H9 (cell line): ENCODE measurements around the gene DPF3. TPM values are rescaled to one million over a fixed set of nuclear protein-coding genes. Genes with fewer than 3 reads are reported as not detected.

ENCODE experiments used
- DNase-seq: peaks from one replicate; pipeline ENCODE4 v3.0.0-alpha.2; 2017
- H2AFZ ChIP-seq: one replicate; pipeline ENCODE4 v1.6.1; 2013; ENCODE audit warnings: mild to moderate bottlenecking, low read length, control low read depth, moderate library complexity
- H2AK5ac ChIP-seq: 2 replicates; pipeline ENCODE4 v1.6.1; 2013; ENCODE audit warnings: low read length, control low read depth, mixed read lengths; ENCODE audit not compliant: insufficient read length
- H2BK120ac ChIP-seq: one replicate; pipeline ENCODE4 v1.6.1; 2013; ENCODE audit warnings: low read depth, mild to moderate bottlenecking, low read length, control low read depth, inconsistent platforms; ENCODE audit not compliant: poor library complexity, severe bottlenecking
- H2BK12ac ChIP-seq: 2 replicates; pipeline ENCODE4 v1.6.1; 2013; ENCODE audit warnings: low read length, control low read depth, mixed read lengths, low read depth; ENCODE audit not compliant: insufficient read length
- H2BK15ac ChIP-seq: 2 replicates; pipeline ENCODE4 v1.6.1; 2013; ENCODE audit warnings: low read depth, low read length, control low read depth
- H2BK20ac ChIP-seq: one replicate; pipeline ENCODE4 v1.6.1; 2013; ENCODE audit warnings: low read depth, mild to moderate bottlenecking, low read length, control low read depth, inconsistent platforms; ENCODE audit not compliant: poor library complexity, severe bottlenecking
- H2BK5ac ChIP-seq: 2 replicates; pipeline ENCODE4 v1.6.1; 2013; ENCODE audit warnings: low read length, control low read depth, mixed read lengths; ENCODE audit not compliant: insufficient read length
- H3K14ac ChIP-seq: 2 replicates; pipeline ENCODE4 v1.6.1; 2013; ENCODE audit warnings: low read length, control low read depth; ENCODE audit not compliant: insufficient read depth
- H3K18ac ChIP-seq: 2 replicates; pipeline ENCODE4 v1.6.1; 2013; ENCODE audit warnings: low read depth, mild to moderate bottlenecking, mixed read lengths, low read length, control low read depth; ENCODE audit not compliant: insufficient read length
- H3K23ac ChIP-seq: 2 replicates; pipeline ENCODE4 v1.6.1; 2013; ENCODE audit warnings: low read length, control low read depth, mixed read lengths, low read depth; ENCODE audit not compliant: insufficient read length
- H3K23me2 ChIP-seq: 2 replicates; pipeline ENCODE4 v1.6.1; 2013; ENCODE audit warnings: low read depth, mild to moderate bottlenecking, mixed read lengths, low read length, control low read depth; ENCODE audit not compliant: insufficient read length, poor library complexity, severe bottlenecking
- H3K27ac ChIP-seq: 2 replicates; pipeline ENCODE4 v1.5.1; 2013; ENCODE audit warnings: low read length, control low read depth, mixed read lengths, low read depth; ENCODE audit not compliant: insufficient read length
- H3K27me3 ChIP-seq: 2 replicates; pipeline ENCODE4 v1.6.1; 2013; ENCODE audit warnings: low read length, control low read depth, inconsistent platforms; ENCODE audit not compliant: insufficient read depth
- H3K4ac ChIP-seq: 2 replicates; pipeline ENCODE4 v1.6.1; 2013; ENCODE audit warnings: low read depth, mild to moderate bottlenecking, control low read depth, inconsistent platforms, low read length, moderate library complexity
- H3K4me1 ChIP-seq: 2 replicates; pipeline ENCODE4 v1.6.1; 2013; ENCODE audit warnings: low read length, control low read depth, inconsistent platforms; ENCODE audit not compliant: insufficient read depth
- H3K4me2 ChIP-seq: 2 replicates; pipeline ENCODE4 v1.6.1; 2013; ENCODE audit warnings: low read length, control low read depth, mixed read lengths; ENCODE audit not compliant: insufficient read length, insufficient read depth
- H3K56ac ChIP-seq: 2 replicates; pipeline ENCODE4 v1.6.1; 2013; ENCODE audit warnings: low read depth, mild to moderate bottlenecking, mixed read lengths, low read length, control low read depth; ENCODE audit not compliant: insufficient read length
- H3K79me1 ChIP-seq: 2 replicates; pipeline ENCODE4 v1.6.1; 2013; ENCODE audit warnings: low read depth, mild to moderate bottlenecking, moderate library complexity, low read length, control low read depth, inconsistent platforms; ENCODE audit not compliant: insufficient read depth, poor library complexity, severe bottlenecking
- H3K79me2 ChIP-seq: 2 replicates; pipeline ENCODE4 v1.6.1; 2013; ENCODE audit warnings: low read length, control low read depth, inconsistent platforms; ENCODE audit not compliant: insufficient read depth
- H3K9ac ChIP-seq: 2 replicates; pipeline ENCODE4 v1.6.1; 2013; ENCODE audit warnings: low read length, control low read depth, mixed read lengths; ENCODE audit not compliant: insufficient read length; ENCODE audit errors: extremely low read depth
- H3K9me3 ChIP-seq: one replicate; pipeline ENCODE4 v1.6.1; 2013; ENCODE audit warnings: low read depth, low read length, inconsistent platforms; ENCODE audit not compliant: control insufficient read depth
- H3T11ph ChIP-seq: one replicate; pipeline ENCODE4 v1.6.1; 2013; ENCODE audit warnings: mild to moderate bottlenecking, low read length, control low read depth, inconsistent platforms
- H4K20me1 ChIP-seq: one replicate; pipeline ENCODE4 v1.6.1; 2013; ENCODE audit not compliant: control insufficient read depth, insufficient read length, insufficient read depth
- H4K5ac ChIP-seq: 2 replicates; pipeline ENCODE4 v1.6.1; 2013; ENCODE audit warnings: low read depth, mild to moderate bottlenecking, mixed read lengths, low read length, control low read depth; ENCODE audit not compliant: insufficient read length
- H4K8ac ChIP-seq: replicated peaks from 2 replicates; pipeline ENCODE4 v1.6.1; 2013; ENCODE audit warnings: low read length, control low read depth, mixed read lengths, low read depth; ENCODE audit not compliant: insufficient read length
- H4K91ac ChIP-seq: 2 replicates; pipeline ENCODE4 v1.6.1; 2013; ENCODE audit warnings: low read depth, mild to moderate bottlenecking, moderate library complexity, mixed read lengths, low read length, control low read depth; ENCODE audit not compliant: insufficient read length
- H3K27ac Mint-ChIP-seq, 3 experiments: 2 replicates in 2 of 3; 3 replicates in 1 of 3; pipeline ENCODE4 v1.8.0; 2020 to 2021; ENCODE audit warnings: mixed read lengths in 3 of 3, mild to moderate bottlenecking in 1 of 3, moderate library complexity in 1 of 3
- H3K27me3 Mint-ChIP-seq: 2 replicates; pipeline ENCODE4 v1.8.0; 2021; ENCODE audit warnings: low read depth, mild to moderate bottlenecking, moderate library complexity, mixed read lengths
- H3K36me3 Mint-ChIP-seq, 3 experiments: 2 replicates in 2 of 3; 3 replicates in 1 of 3; pipeline ENCODE4 v1.8.0; 2020 to 2021; ENCODE audit warnings: low read depth in 3 of 3, mixed read lengths in 3 of 3; ENCODE audit not compliant: insufficient read depth in 1 of 3
- H3K4me1 Mint-ChIP-seq, 2 experiments: 2 replicates each; pipeline ENCODE4 v1.8.0; 2020; ENCODE audit warnings: mixed read lengths in 2 of 2
- H3K4me3 Mint-ChIP-seq, 2 experiments: 2 replicates in 1 of 2; 3 replicates in 1 of 2; pipeline ENCODE4 v1.8.0; 2020 to 2021; ENCODE audit warnings: mild to moderate bottlenecking in 2 of 2, mixed read lengths in 2 of 2, moderate library complexity in 1 of 2
- H3K9me3 Mint-ChIP-seq, 2 experiments: 2 replicates in 1 of 2; 3 replicates in 1 of 2; pipeline ENCODE4 v1.8.0; 2020; ENCODE audit warnings: mild to moderate bottlenecking in 2 of 2, mixed read lengths in 2 of 2, moderate library complexity in 1 of 2
- CTCF ChIP-seq: fragments of 200-600 bp; sonication (generic); conservative IDR thresholded peaks from 3 replicates; pipeline ENCODE4 v1.8.0; 2021; ENCODE audit warnings: antibody characterized with exemption, mild to moderate bottlenecking
- WGBS: extraction: QIAGEN DNeasy Blood & Tissue Kit; methylation state at CpG from one replicate; pipeline ENCODE4 v1.1.7; 2013; ENCODE audit warnings: missing lambda C conversion rate, low lambda C conversion rate, mixed read lengths; ENCODE audit not compliant: insufficient read length; ENCODE audit errors: extremely low coverage; 5-methylcytosine and 5-hydroxymethylcytosine counted together
- total RNA-seq: library from RNA; stranded (reverse); gene quantifications from 2 replicates; pipeline ENCODE4 v1.2.1, GENCODE V29; 2021

The DPF3 gene
- total RNA-seq, 1 experiment from 2014 or later, result not detected

- no peak for TF ChIP-seq CTCF
- Histone ChIP-seq H2AFZ (no peak overlapping the region), H2BK15ac (no peak overlapping the region), H4K91ac (no peak overlapping the region), H3K27ac (no peak overlapping the region), H4K8ac (no peak overlapping the region), H3K79me2 (no peaks in the 10 kb centered on the region), H3K18ac (no peak overlapping the region), H2BK120ac (no peak overlapping the region), H4K20me1 (no peaks in the 10 kb centered on the region), H2BK5ac (no peak overlapping the region), H3T11ph (no peak overlapping the region), H3K23me2 (no peaks in the 10 kb centered on the region), H3K23ac (no peak overlapping the region), H3K56ac (no peak overlapping the region), H2BK20ac (no peak overlapping the region), H2AK5ac (no peak overlapping the region), H3K4me2 (no peak overlapping the region), H4K5ac (no peak overlapping the region), H3K79me1 (no peaks in the 10 kb centered on the region), H3K27me3 (no peaks in the 10 kb centered on the region), H3K14ac (no peak overlapping the region), H3K4ac (no peak overlapping the region), H3K9ac (no peak overlapping the region), H2BK12ac (no peak overlapping the region), H3K4me1 (no peaks in the 10 kb centered on the region), H3K9me3 (no peaks in the 10 kb centered on the region)
- Mint-ChIP-seq H3K4me1 (peaks cover 4 to 12% of the 10 kb centered on the region in 2 experiments; a peak in 2 of 4 replicates), H3K9me3 (no peaks in the 10 kb centered on the region; a peak in 1 of 5 replicates), H3K27me3 (peaks cover 7% of the 10 kb centered on the region), H3K36me3 (no peaks in the 10 kb centered on the region; a peak in 1 of 7 replicates), H3K27ac (no peak overlapping the region), H3K4me3 (no peak overlapping the region)
- no CpG with 5 or more reads among the region's 12 CpGs for WGBS
- DNase-seq, result peak; percentile 8
These were observed 283.6 kb downstream of the DPF3 start for GRCh38 chr14:72610096-72610830.
